ENCODE data around the gene PNPT1. TPM values are rescaled to one million over a fixed set of nuclear protein-coding genes. Genes with fewer than 3 reads are reported as not detected.
"Not testable (repeated sequence)": the region's sequence is repeated elsewhere in the genome, so short reads cannot be mapped to it uniquely, and the experiment has no call there.

PNPT1 gene
- 17.0 TPM for polyA plus RNA-seq (2013, experiment 1 of 2)
- polyA plus RNA-seq (2013, experiment 2 of 2) = 15.9 TPM

- WGBS, 2 experiments (ENCODE audit: insufficient coverage in 2 of 2) = 0 to 1% methylated on average over 45 to 48 of the region's 56 CpGs
- no peak within 1 kb of the TSS for H3K27ac ChIP-seq (ENCODE audit: low read depth, low read length, severe bottlenecking)
Observed at GRCh38 chr2:55693181-55694125, at the start of gene PNPT1. Gene PNPT1, minus strand, starts transcription at chr2:55693844. Its CDS starts 21 bp downstream, at chr2:55693823.

DNA sequence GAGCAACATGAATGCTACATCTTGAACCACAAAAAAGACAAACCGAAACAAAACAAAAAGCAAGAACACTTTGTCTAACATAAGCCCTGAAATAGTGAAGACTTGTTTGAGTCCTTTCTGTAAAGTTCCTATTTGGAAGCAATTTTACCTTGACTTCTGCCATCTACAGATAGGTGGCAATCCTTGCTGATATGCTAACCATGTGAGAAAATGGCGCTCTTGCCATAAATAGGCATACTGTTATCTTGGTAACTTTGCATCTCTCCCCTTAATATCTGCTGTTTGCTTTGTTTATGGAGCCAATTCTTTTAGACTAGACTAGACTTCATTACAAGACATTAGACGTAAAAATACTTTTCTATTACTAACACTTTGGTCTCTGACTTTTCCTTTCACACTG is 49.4 kb upstream of the PNPT1 start:
- WGBS, 2 experiments (ENCODE audit: insufficient coverage in 2 of 2) = 93 to 100% methylated on average over 2 of the region's 3 CpGs

More at GRCh38 chr2:55693181-55694125, at the start of gene PNPT1:
- Histone ChIP-seq H3K9me3 (ENCODE audit: control insufficient read depth, low read length) (no peaks in the 10 kb centered on the region), H3K4me3 (ENCODE audit: extremely low read depth, insufficient read depth, low read length, poor library complexity, severe bottlenecking) (peak within 1 kb of the TSS; percentile 88), H3K4me1 (ENCODE audit: control insufficient read depth, insufficient read depth, low read length, poor library complexity, severe bottlenecking) (no peaks in the 10 kb centered on the region), H3K36me3 (ENCODE audit: control insufficient read depth, insufficient read depth, low read length) (peaks cover 6% of the 10 kb centered on the region)

DNA sequence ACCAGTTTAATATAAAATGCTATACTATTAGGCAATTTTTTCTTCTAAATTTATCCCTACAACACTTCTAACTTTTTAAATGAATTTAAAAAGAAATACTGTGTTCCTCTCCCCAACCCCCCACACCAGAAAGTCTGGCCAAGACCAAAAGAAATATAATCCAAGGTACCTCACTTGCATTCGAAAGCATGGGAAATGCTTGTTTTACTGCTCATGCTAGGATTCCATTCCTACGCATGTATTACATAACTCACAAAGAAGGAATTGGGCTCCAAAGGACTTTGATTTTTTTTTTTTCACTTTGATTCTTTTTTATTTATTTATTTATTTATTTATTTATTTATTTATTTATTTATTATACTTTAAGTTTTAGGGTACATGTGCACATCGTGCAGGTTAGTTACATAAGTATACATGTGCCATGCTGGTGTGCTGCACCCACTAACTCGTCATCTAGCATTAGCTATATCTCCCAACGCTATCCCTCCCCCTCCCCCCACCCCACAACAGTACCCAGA is 42.4 kb upstream of the PNPT1 start:
- not testable (repeated sequence) for H3K4me1 ChIP-seq (ENCODE audit: control insufficient read depth, insufficient read depth, low read length, poor library complexity, severe bottlenecking); H3K9me3 ChIP-seq (ENCODE audit: control insufficient read depth, low read length); H3K4me3 ChIP-seq (ENCODE audit: extremely low read depth, insufficient read depth, low read length, poor library complexity, severe bottlenecking); H3K27ac ChIP-seq (ENCODE audit: low read depth, low read length, severe bottlenecking); H3K36me3 ChIP-seq (ENCODE audit: control insufficient read depth, insufficient read depth, low read length)
- 79 to 98% methylated on average over 2 to 4 of the region's 5 CpGs for WGBS, 2 experiments (ENCODE audit: insufficient coverage in 2 of 2)

More for the DNA sequence above, 49.4 kb upstream of the PNPT1 start:
- no peak overlapping the region for H3K4me3 ChIP-seq (ENCODE audit: extremely low read depth, insufficient read depth, low read length, poor library complexity, severe bottlenecking)
- no peaks in the 10 kb centered on the region for H3K4me1 ChIP-seq (ENCODE audit: control insufficient read depth, insufficient read depth, low read length, poor library complexity, severe bottlenecking)
- H3K9me3 ChIP-seq (ENCODE audit: control insufficient read depth, low read length) = no peaks in the 10 kb centered on the region
- H3K36me3 ChIP-seq (ENCODE audit: control insufficient read depth, insufficient read depth, low read length) = no peaks in the 10 kb centered on the region
- no peak overlapping the region for H3K27ac ChIP-seq (ENCODE audit: low read depth, low read length, severe bottlenecking)

- H3K9me3 ChIP-seq (ENCODE audit: control insufficient read depth, low read length) = no peaks in the 10 kb centered on the region
- WGBS, 2 experiments (ENCODE audit: insufficient coverage in 2 of 2) = no CpG with 5 or more reads among the region's 1 CpG
- H3K4me1 ChIP-seq (ENCODE audit: control insufficient read depth, insufficient read depth, low read length, poor library complexity, severe bottlenecking) = no peaks in the 10 kb centered on the region
- no peak overlapping the region for H3K27ac ChIP-seq (ENCODE audit: low read depth, low read length, severe bottlenecking)
- no peaks in the 10 kb centered on the region for H3K36me3 ChIP-seq (ENCODE audit: control insufficient read depth, insufficient read depth, low read length)
- no peak overlapping the region for H3K4me3 ChIP-seq (ENCODE audit: extremely low read depth, insufficient read depth, low read length, poor library complexity, severe bottlenecking)
Observed at GRCh38 chr2:55734726-55735125, 41.1 kb upstream of the PNPT1 start.

DNA sequence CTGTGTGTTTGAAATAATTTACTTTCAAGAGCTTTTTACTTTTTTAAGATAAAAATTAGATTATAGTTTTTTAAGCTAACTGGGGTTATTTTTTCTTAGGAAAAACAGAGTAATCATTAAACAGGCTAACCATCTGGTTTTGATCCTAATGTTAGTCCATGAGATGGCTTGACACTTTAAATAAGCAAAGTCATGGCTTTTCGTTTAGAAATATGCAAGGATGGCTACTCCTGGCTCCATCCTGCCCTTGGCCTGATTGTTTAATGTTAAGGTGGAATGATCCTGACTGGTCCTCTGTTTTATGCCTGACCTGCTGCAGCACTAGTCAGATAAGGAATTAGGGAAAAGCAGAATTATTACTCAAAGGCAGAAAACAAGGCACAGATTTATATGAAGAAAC is 39.7 kb upstream of the PNPT1 start:
- no peaks in the 10 kb centered on the region for H3K36me3 ChIP-seq (ENCODE audit: control insufficient read depth, insufficient read depth, low read length)
- H3K4me1 ChIP-seq (ENCODE audit: control insufficient read depth, insufficient read depth, low read length, poor library complexity, severe bottlenecking) = no peaks in the 10 kb centered on the region
- no peak overlapping the region for H3K27ac ChIP-seq (ENCODE audit: low read depth, low read length, severe bottlenecking)
- WGBS, 2 experiments (ENCODE audit: insufficient coverage in 2 of 2) = 43 to 80% methylated on average over 1 of the region's 1 CpG
- H3K9me3 ChIP-seq (ENCODE audit: control insufficient read depth, low read length) = no peaks in the 10 kb centered on the region
- H3K4me3 ChIP-seq (ENCODE audit: extremely low read depth, insufficient read depth, low read length, poor library complexity, severe bottlenecking) = no peak overlapping the region

DNA sequence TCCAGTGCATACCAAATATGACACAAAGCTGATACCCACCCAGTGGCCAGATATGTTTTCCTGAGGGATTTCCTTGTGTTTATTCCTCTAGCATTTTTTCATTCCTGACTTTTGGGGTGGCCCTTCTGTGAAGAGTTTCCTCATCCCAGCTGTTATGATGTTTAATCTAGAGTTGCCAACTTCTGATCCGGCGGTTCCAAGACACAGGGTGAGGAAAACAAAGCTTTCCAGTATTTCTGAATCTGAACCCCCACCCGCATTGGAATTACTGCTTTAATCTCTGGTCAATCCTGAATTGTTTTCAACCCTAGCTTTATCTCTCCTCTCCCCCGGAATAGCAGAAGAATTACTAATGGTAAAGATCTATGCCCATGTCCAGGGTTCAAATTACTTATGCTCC is 39.2 kb upstream of the PNPT1 start:
- H3K27ac ChIP-seq (ENCODE audit: low read depth, low read length, severe bottlenecking) = no peak overlapping the region
- no peaks in the 10 kb centered on the region for H3K36me3 ChIP-seq (ENCODE audit: control insufficient read depth, insufficient read depth, low read length)
- H3K4me1 ChIP-seq (ENCODE audit: control insufficient read depth, insufficient read depth, low read length, poor library complexity, severe bottlenecking) = no peaks in the 10 kb centered on the region
- 86% methylated on average over 3 of the region's 4 CpGs; no CpG with 5 or more reads in 1 of the 2 experiments for WGBS, 2 experiments (ENCODE audit: insufficient coverage in 2 of 2)
- no peak overlapping the region for H3K4me3 ChIP-seq (ENCODE audit: extremely low read depth, insufficient read depth, low read length, poor library complexity, severe bottlenecking)
- no peaks in the 10 kb centered on the region for H3K9me3 ChIP-seq (ENCODE audit: control insufficient read depth, low read length)

DNA sequence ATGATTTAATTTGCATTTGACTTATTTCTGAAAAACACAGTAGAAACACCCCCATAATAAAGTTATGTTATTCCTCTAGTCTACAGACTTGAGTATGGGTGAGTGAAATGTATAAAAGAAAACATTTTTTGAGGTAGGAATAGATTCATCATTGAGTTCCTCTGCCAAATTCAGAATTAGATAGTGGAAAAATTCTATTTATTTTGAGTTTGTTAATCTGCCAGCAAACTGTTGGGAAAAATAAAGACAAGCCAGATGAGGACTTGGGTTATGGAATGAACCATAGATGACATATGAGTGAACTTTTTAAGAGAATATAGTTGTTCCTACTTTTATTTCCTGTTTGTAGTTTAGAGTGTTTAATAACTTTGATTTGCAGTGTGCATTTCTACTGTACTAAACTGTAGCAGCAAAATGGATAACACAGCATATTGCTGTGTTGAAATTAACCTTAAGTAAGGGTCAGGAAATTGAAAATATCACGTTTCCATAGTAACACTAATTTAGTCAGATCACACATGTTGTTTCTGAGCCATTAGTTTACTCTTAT is 35.6 kb upstream of the PNPT1 start:
- H3K27ac ChIP-seq (ENCODE audit: low read depth, low read length, severe bottlenecking) = no peak overlapping the region
- H3K36me3 ChIP-seq (ENCODE audit: control insufficient read depth, insufficient read depth, low read length) = no peaks in the 10 kb centered on the region
- no peaks in the 10 kb centered on the region for H3K4me1 ChIP-seq (ENCODE audit: control insufficient read depth, insufficient read depth, low read length, poor library complexity, severe bottlenecking)
- H3K4me3 ChIP-seq (ENCODE audit: extremely low read depth, insufficient read depth, low read length, poor library complexity, severe bottlenecking) = no peak overlapping the region
- H3K9me3 ChIP-seq (ENCODE audit: control insufficient read depth, low read length) = no peaks in the 10 kb centered on the region
- no CpG with 5 or more reads among the region's 1 CpG for WGBS, 2 experiments (ENCODE audit: insufficient coverage in 2 of 2)

DNA sequence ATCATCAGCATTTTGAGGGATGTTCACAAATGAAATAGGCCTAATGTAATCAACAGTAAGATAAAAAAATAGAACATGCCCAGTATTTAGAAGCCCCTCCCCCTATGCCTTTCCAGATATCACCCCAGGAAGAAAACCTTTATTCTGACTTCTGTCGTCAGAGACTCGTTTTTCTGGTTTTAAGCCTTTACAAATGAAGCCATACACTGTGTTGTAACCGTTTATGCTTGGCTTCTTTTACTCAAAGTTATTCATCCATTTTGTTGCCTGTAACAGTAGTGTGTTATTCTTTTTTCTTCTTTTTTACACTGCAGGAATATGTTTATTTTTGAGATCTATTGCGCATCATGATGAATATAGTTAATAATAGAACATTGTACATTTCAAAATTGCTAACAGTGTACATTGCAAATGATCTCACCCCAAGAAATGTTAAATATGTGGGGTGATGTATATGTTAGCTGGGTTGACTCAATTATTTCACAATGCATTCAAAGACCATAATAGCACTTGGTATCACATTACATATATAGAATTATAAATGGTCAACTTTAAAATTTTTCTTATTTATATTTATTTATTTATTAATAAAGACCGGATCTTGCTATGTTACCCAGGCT is 28.1 kb upstream of the PNPT1 start:
- H3K9me3 ChIP-seq (ENCODE audit: control insufficient read depth, low read length) = no peaks in the 10 kb centered on the region
- no peaks in the 10 kb centered on the region for H3K36me3 ChIP-seq (ENCODE audit: control insufficient read depth, insufficient read depth, low read length)
- WGBS, 2 experiments (ENCODE audit: insufficient coverage in 2 of 2) = 63 to 88% methylated on average over 2 of the region's 5 CpGs
- H3K27ac ChIP-seq (ENCODE audit: low read depth, low read length, severe bottlenecking) = no peak overlapping the region
- no peak overlapping the region for H3K4me3 ChIP-seq (ENCODE audit: extremely low read depth, insufficient read depth, low read length, poor library complexity, severe bottlenecking)
- H3K4me1 ChIP-seq (ENCODE audit: control insufficient read depth, insufficient read depth, low read length, poor library complexity, severe bottlenecking) = peaks cover 4% of the 10 kb centered on the region

DNA sequence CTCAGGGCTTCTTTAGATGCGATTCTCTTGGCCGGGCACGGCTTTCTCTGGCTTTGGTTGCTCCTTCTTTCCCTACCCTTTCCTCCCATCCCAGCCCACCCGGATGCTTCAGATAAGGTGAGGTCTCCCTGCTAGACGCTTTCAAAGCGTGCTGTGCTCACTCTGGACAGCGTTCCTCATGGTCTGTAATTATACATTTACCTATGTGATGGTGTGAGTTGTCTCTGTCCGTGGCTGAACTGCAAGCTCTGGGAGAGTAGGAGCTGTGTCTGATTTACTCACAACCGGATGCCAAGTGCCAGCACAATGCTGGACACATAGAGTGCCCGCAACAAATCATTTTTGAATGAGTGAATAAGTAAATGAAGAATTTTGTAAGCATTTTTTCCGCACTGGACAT is 26.8 kb upstream of the PNPT1 start:
- 90 to 92% methylated on average over 7 to 9 of the region's 11 CpGs for WGBS, 2 experiments (ENCODE audit: insufficient coverage in 2 of 2)
- peaks cover 4% of the 10 kb centered on the region for H3K4me1 ChIP-seq (ENCODE audit: control insufficient read depth, insufficient read depth, low read length, poor library complexity, severe bottlenecking)
- H3K36me3 ChIP-seq (ENCODE audit: control insufficient read depth, insufficient read depth, low read length) = no peaks in the 10 kb centered on the region
- no peak overlapping the region for H3K27ac ChIP-seq (ENCODE audit: low read depth, low read length, severe bottlenecking)
- H3K4me3 ChIP-seq (ENCODE audit: extremely low read depth, insufficient read depth, low read length, poor library complexity, severe bottlenecking) = no peak overlapping the region
- H3K9me3 ChIP-seq (ENCODE audit: control insufficient read depth, low read length) = no peaks in the 10 kb centered on the region

DNA sequence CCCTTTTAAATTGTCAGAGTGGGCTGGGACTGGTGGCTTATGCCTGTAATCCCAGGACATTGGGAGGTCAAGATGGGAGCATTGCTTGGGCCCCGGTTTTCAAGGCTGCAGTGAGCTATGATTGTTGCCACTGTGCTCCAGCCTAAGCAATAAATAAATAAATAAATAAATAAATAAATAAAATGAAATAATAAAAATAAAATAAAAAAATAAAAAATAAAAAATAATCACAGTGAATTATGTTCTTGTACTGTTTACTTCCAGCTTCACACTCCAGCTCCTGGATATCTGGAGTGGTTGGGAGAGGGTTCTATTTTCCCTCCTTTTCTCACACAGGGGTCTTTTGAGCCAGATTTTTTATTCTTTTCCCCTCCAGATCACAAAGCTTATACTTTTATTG is 26.2 kb upstream of the PNPT1 start:
- Histone ChIP-seq H3K9me3 (ENCODE audit: control insufficient read depth, low read length) (no peaks in the 10 kb centered on the region), H3K4me1 (ENCODE audit: control insufficient read depth, insufficient read depth, low read length, poor library complexity, severe bottlenecking) (peaks cover 4% of the 10 kb centered on the region)
- no CpG with 5 or more reads among the region's 1 CpG for WGBS, 2 experiments (ENCODE audit: insufficient coverage in 2 of 2)

More for the DNA sequence above, 26.2 kb upstream of the PNPT1 start:
- Histone ChIP-seq H3K27ac (ENCODE audit: low read depth, low read length, severe bottlenecking) (no peak overlapping the region), H3K36me3 (ENCODE audit: control insufficient read depth, insufficient read depth, low read length) (no peaks in the 10 kb centered on the region), H3K4me3 (ENCODE audit: extremely low read depth, insufficient read depth, low read length, poor library complexity, severe bottlenecking) (no peak overlapping the region)

All from mesodermal cell (in vitro differentiated cells).